Heart left ventricle (tissue), 16 donors: ENCODE measurements around the gene SEMA4D. TPM values are rescaled to one million over a fixed set of nuclear protein-coding genes. Genes with fewer than 3 reads are reported as not detected.

Source experiments
- ATAC-seq, 4 donors: fragments of 200-7000 bp; cut with Tn5 transposase; one replicate each; pipeline ENCODE4 v1.9.1; 2020 to 2022; ENCODE audit warnings: moderate library complexity in 4 of 4, mild to moderate bottlenecking in 3 of 4, moderate number of reproducible peaks in 1 of 4
- DNase-seq, 5 donors: peaks; one replicate each; pipeline ENCODE4 v3.0.0-alpha.2; 2020
- H3K27ac ChIP-seq, 12 donors: fragments of 200-600 bp; sonication (generic) in 4 of 12; one replicate each; pipeline versions ENCODE4 v1.5.0 to v1.8.0; 2016 to 2022; ENCODE audit warnings: mild to moderate bottlenecking in 2 of 12
- H3K27me3 ChIP-seq, 9 donors: fragments of 200-600 bp; sonication (generic) in 2 of 9; one replicate each; pipeline versions ENCODE4 v1.5.1 to v1.8.0; 2016 to 2022; ENCODE audit warnings: mild to moderate bottlenecking in 3 of 9
- H3K36me3 ChIP-seq, 9 donors: fragments of 200-600 bp; sonication (generic) in 2 of 9; one replicate each; pipeline versions ENCODE4 v1.5.0 to v1.8.0; 2018 to 2022; ENCODE audit warnings: mild to moderate bottlenecking in 2 of 9
- H3K4me1 ChIP-seq, 12 donors: fragments of 200-600 bp; sonication (generic) in 4 of 12; one replicate each; pipeline versions ENCODE4 v1.5.0 to v1.8.0; 2016 to 2022; ENCODE audit warnings: mild to moderate bottlenecking in 3 of 12
- H3K4me3 ChIP-seq, 12 donors: fragments of 200-600 bp; sonication (generic) in 4 of 12; one replicate each; pipeline versions ENCODE4 v1.5.0 to v1.8.0; 2017 to 2022; ENCODE audit warnings: mild to moderate bottlenecking in 9 of 12, moderate library complexity in 4 of 12
- H3K9me3 ChIP-seq, 12 donors: fragments of 200-600 bp; sonication (generic) in 4 of 12; one replicate each; pipeline versions ENCODE4 v1.5.0 to v1.8.0; 2016 to 2022; ENCODE audit warnings: mild to moderate bottlenecking in 1 of 12
- CTCF ChIP-seq, 12 donors: fragments of 200-600 bp; sonication (generic) in 4 of 12; IDR thresholded peaks; one replicate each; pipeline versions ENCODE4 v1.5.0 to v1.8.0; 2018 to 2022; ENCODE audit warnings: antibody characterized with exemption in 12 of 12, mild to moderate bottlenecking in 5 of 12
- POLR2A ChIP-seq, 2 donors: fragments of 450-650 bp; IDR thresholded peaks; one replicate each; pipeline ENCODE4 v1.6.1; 2017; ENCODE audit warnings: antibody characterized with exemption in 2 of 2, mild to moderate bottlenecking in 2 of 2, moderate library complexity in 2 of 2
- WGBS, 4 donors: extraction: QIAGEN DNeasy Blood & Tissue Kit in 2 of 4; methylation state at CpG; one replicate each; pipeline versions ENCODE4 v1.1.5 to v1.1.7; 2013 to 2018; 5-methylcytosine and 5-hydroxymethylcytosine counted together
- intact Hi-C, 10 donors: fragments of 100-400 bp; cut with DNase I; formaldehyde crosslinking; loops; one replicate each; pipeline versions ENCODE4 v1.11.1 to v1.14.2; 2022
- polyA plus RNA-seq, 2 donors: library from polyadenylated mRNA; stranded (reverse); fragments of 200-250 nt; gene quantifications; one replicate each; pipeline ENCODE4 v1.2.3, GENCODE V29; 2013
- total RNA-seq, 9 donors: library from RNA; depleted of rRNA in 2 of 9; stranded (reverse); fragments of >200 nt in 2 of 9; fragmentation: NEBNext Ultra II Directional in 3 of 9; extraction: Animal tissue kit (Norgen Biotek cat#: 25700) in 3 of 9; gene quantifications; one replicate each; pipeline versions ENCODE4 v1.1.0 to v1.2.4, GENCODE V29; 2016 to 2023
- donor health status: ischemic (EF 13 %, LVEDD 7.1; RV severe dilation, severe dysfunction).
- donor health status: healthy with polysubstance abuse.
- donor health status: DM: no; HTN: yes; CAD: no.
- donor health status: DM: no; HTN: no; CAD: no.
- donor health status: ischemic (EF 25% LVEDD 6.9; RV normal size, moderate dysfunction).
- donor health status: ischemic (EF 25% LVEDD 5.7; RV mildly dilated, moderate dysfunction).
- donor health status: healthy.
- donor health status: DM: yes; HTN: yes; CAD: no.
- donor health status: ischemic (EF 35%, LVEDD 5.7; RV mildly dilated, moderate dysfunction).
- donor health status: nonischemic (EF 11% LVEDD 7.7; RV severe dilation, severe dysfunction).
- donor health status: DM: yes; HTN: yes; CAD: no.
- donor health status: PGD.
- donor health status: ischemic (EF 29% LVEDD 5.4; RV normal size, mild dysfunction).
- donor health status: nonischemic (EF 23%, LVEDD 6.1; RV moderate dilation, normal function).

SEMA4D gene
- total and polyA plus RNA-seq, 11 donors: 4.0 to 59.8 (median 20.2) TPM

- DNase-seq (peak in 2 of 5 donors; percentile 46 to 59), ATAC-seq (peak; percentile 70 to 77 (median 71))
- no peaks in the 10 kb centered on the region for H3K9me3 ChIP-seq
- no peak overlapping the region for H3K4me3 ChIP-seq
- H3K4me1 ChIP-seq: peaks cover 0 to 76% (median 3%) of the 10 kb centered on the region in 12 donors
- no peak overlapping the region for H3K27ac ChIP-seq
- 46 to 62% (median 53%) methylated on average over 9 of the region's 9 CpGs for WGBS, 4 donors
- no peaks in the 10 kb centered on the region for H3K27me3 ChIP-seq
- no peaks in the 10 kb centered on the region for H3K36me3 ChIP-seq
- intact Hi-C loops: loop anchor here in 1 of 10 donors (10.0 kb wide), 1 partner anchor 59 kb away; no protein-coding TSS in a partner anchor
- TF ChIP-seq POLR2A (IDR thresholded peaks at IDR 0.05) (no peak), CTCF (IDR thresholded peaks at IDR 0.05) (no peak)
Observed at GRCh38 chr9:89444274-89444673, 53.6 kb downstream of the SEMA4D start.

GRCh38 chr9:89442981-89443814 lies 54.7 kb downstream of the SEMA4D start:
- Histone ChIP-seq H3K36me3 (no peaks in the 10 kb centered on the region), H3K4me1 (peaks cover 0 to 77% (median 3%) of the 10 kb centered on the region in 12 donors), H3K27ac (no peak overlapping the region), H3K9me3 (no peaks in the 10 kb centered on the region), H3K27me3 (no peaks in the 10 kb centered on the region), H3K4me3 (no peak overlapping the region)
- ATAC-seq (no peak), DNase-seq (no peak)
- intact Hi-C loops: loop anchor here in 1 of 10 donors (10.0 kb wide), 1 partner anchor 58 kb away; no protein-coding TSS in a partner anchor
- TF ChIP-seq POLR2A (IDR thresholded peaks at IDR 0.05) (no peak), CTCF (IDR thresholded peaks at IDR 0.05) (no peak)
- WGBS, 4 donors: 89 to 99% (median 91%) methylated on average over 8 to 22 of the region's 22 CpGs

GRCh38 chr9:89442501-89442978 lies 55.4 kb downstream of the SEMA4D start:
- peaks cover 0 to 80% (median 3%) of the 10 kb centered on the region in 12 donors for H3K4me1 ChIP-seq
- ATAC-seq: no peak
- 73 to 84% (median 77%) methylated on average over 5 to 9 of the region's 9 CpGs for WGBS, 4 donors

More at GRCh38 chr9:89442501-89442978, 55.4 kb downstream of the SEMA4D start:
- intact Hi-C loops: loop anchor here in 1 of 10 donors (10.0 kb wide), 1 partner anchor 58 kb away; no protein-coding TSS in a partner anchor
- no peaks in the 10 kb centered on the region for H3K36me3 ChIP-seq
- no peaks in the 10 kb centered on the region for H3K9me3 ChIP-seq
- H3K27ac ChIP-seq: no peak overlapping the region
- no peak for DNase-seq
- H3K4me3 ChIP-seq: no peak overlapping the region
- TF ChIP-seq POLR2A (IDR thresholded peaks at IDR 0.05) (no peak), CTCF (IDR thresholded peaks at IDR 0.05) (no peak)
- H3K27me3 ChIP-seq: no peaks in the 10 kb centered on the region
